ENCODE results near the gene BRSK2. TPM values are rescaled to one million over a fixed set of nuclear protein-coding genes. Genes with fewer than 3 reads are reported as not detected.

BRSK2 gene
- total RNA-seq, 1 donor from 2014 or later = 3.3 TPM

- DNase-seq (ENCODE audit: low spot score) = no peak
These were observed 93.1 kb downstream of the BRSK2 start for GRCh38 chr11:1482581-1483444.

- no peak for DNase-seq (ENCODE audit: low spot score)
These were observed 93.8 kb downstream of the BRSK2 start for GRCh38 chr11:1483445-1483961.

- no peak for DNase-seq (ENCODE audit: low spot score)
These were observed 94.4 kb downstream of the BRSK2 start for GRCh38 chr11:1484061-1484671.

- peak; percentile 34 for DNase-seq (ENCODE audit: low spot score)
These were observed 95.2 kb downstream of the BRSK2 start for GRCh38 chr11:1484695-1485503.

GRCh38 chr11:1485504-1485885 lies 95.8 kb downstream of the BRSK2 start:
- no peak for DNase-seq (ENCODE audit: low spot score)

GRCh38 chr11:1486054-1486825 lies 96.5 kb downstream of the BRSK2 start, which contains the start of gene MOB2:
Gene MOB2 (minus strand): TSS chr11:1486779. CDS start chr11:1486556, 223 bp downstream.
- peak; percentile 58 for DNase-seq (ENCODE audit: low spot score)

- no peak for DNase-seq (ENCODE audit: low spot score)
These were observed 97.5 kb downstream of the BRSK2 start for GRCh38 chr11:1487091-1487850.

- no peak for DNase-seq (ENCODE audit: low spot score)
These were observed 98.3 kb downstream of the BRSK2 start for GRCh38 chr11:1487851-1488574.

- DNase-seq (ENCODE audit: low spot score) = no peak
These were observed 98.9 kb downstream of the BRSK2 start for GRCh38 chr11:1488575-1489180.

GRCh38 chr11:1490651-1491050 lies 100.9 kb downstream of the BRSK2 start:
- DNase-seq (ENCODE audit: low spot score) = no peak

GRCh38 chr11:1491379-1491778 lies 101.6 kb downstream of the BRSK2 start:
- no peak for DNase-seq (ENCODE audit: low spot score)

GRCh38 chr11:1493650-1494244 lies 104.0 kb downstream of the BRSK2 start:
- DNase-seq (ENCODE audit: low spot score) = no peak

GRCh38 chr11:1494650-1495049 lies 104.9 kb downstream of the BRSK2 start:
- no peak for DNase-seq (ENCODE audit: low spot score)

- DNase-seq (ENCODE audit: low spot score) = no peak
These were observed 106.5 kb downstream of the BRSK2 start for GRCh38 chr11:1496091-1496760.

GRCh38 chr11:1496761-1497095 lies 107.0 kb downstream of the BRSK2 start:
- no peak for DNase-seq (ENCODE audit: low spot score)

GRCh38 chr11:1497600-1497999 lies 107.9 kb downstream of the BRSK2 start:
- DNase-seq (ENCODE audit: low spot score) = no peak

GRCh38 chr11:1498262-1498661 lies 108.5 kb downstream of the BRSK2 start:
- no peak for DNase-seq (ENCODE audit: low spot score)

GRCh38 chr11:1499261-1499890 lies 109.6 kb downstream of the BRSK2 start:
- DNase-seq (ENCODE audit: low spot score) = no peak

Data from mucosa of gallbladder (tissue), 1 donor.